Measurements from ENCODE around the gene GNAO1.

Gene GNAO1

GRCh38 chr16:56266641-56267607, 75.6 kb downstream of the GNAO1 start:
- DNase-seq (ENCODE audit: low spot score), result peak; percentile 38

GRCh38 chr16:56267888-56268287, 76.6 kb downstream of the GNAO1 start:
- DNase-seq (ENCODE audit: low spot score), result no peak

- DNase-seq (ENCODE audit: low spot score), result no peak
Observed at GRCh38 chr16:56268799-56269198, 77.5 kb downstream of the GNAO1 start.

- DNase-seq (ENCODE audit: low spot score), result no peak
Observed at GRCh38 chr16:56269281-56269680, 78.0 kb downstream of the GNAO1 start.

GRCh38 chr16:56269811-56270684, 78.8 kb downstream of the GNAO1 start:
- DNase-seq (ENCODE audit: low spot score), result no peak

GRCh38 chr16:56270828-56271227, 79.5 kb downstream of the GNAO1 start:
- DNase-seq (ENCODE audit: low spot score), result no peak

GRCh38 chr16:56272583-56272894, 81.2 kb downstream of the GNAO1 start:
- no peak for DNase-seq (ENCODE audit: low spot score)

- DNase-seq (ENCODE audit: low spot score), result no peak
Observed at GRCh38 chr16:56273615-56274014, 82.3 kb downstream of the GNAO1 start.

GRCh38 chr16:56274369-56274768, 83.1 kb downstream of the GNAO1 start:
- DNase-seq (ENCODE audit: low spot score), result no peak

- DNase-seq (ENCODE audit: low spot score), result no peak
Observed at GRCh38 chr16:56275076-56275475, 83.8 kb downstream of the GNAO1 start.

GRCh38 chr16:56275801-56276200, 84.5 kb downstream of the GNAO1 start:
- DNase-seq (ENCODE audit: low spot score), result no peak

- DNase-seq (ENCODE audit: low spot score), result no peak
Observed at GRCh38 chr16:56277075-56277474, 85.8 kb downstream of the GNAO1 start.

GRCh38 chr16:56278196-56278855, 87.0 kb downstream of the GNAO1 start:
- no peak for DNase-seq (ENCODE audit: low spot score)

GRCh38 chr16:56279132-56279531, 87.8 kb downstream of the GNAO1 start:
- DNase-seq (ENCODE audit: low spot score), result no peak

- no peak for DNase-seq (ENCODE audit: low spot score)
Observed at GRCh38 chr16:56279914-56280313, 88.6 kb downstream of the GNAO1 start.

- DNase-seq (ENCODE audit: low spot score), result no peak
Observed at GRCh38 chr16:56281249-56281805, 90.0 kb downstream of the GNAO1 start.

GRCh38 chr16:56282451-56282850, 91.2 kb downstream of the GNAO1 start:
- no peak for DNase-seq (ENCODE audit: low spot score)

GRCh38 chr16:56284521-56284920, 93.2 kb downstream of the GNAO1 start:
- DNase-seq (ENCODE audit: low spot score), result no peak

- DNase-seq (ENCODE audit: low spot score), result no peak
Observed at GRCh38 chr16:56286809-56287208, 95.5 kb downstream of the GNAO1 start.

GRCh38 chr16:56288019-56288418, 96.7 kb downstream of the GNAO1 start:
- DNase-seq (ENCODE audit: low spot score), result no peak

GRCh38 chr16:56289416-56289815, 98.1 kb downstream of the GNAO1 start:
- no peak for DNase-seq (ENCODE audit: low spot score)

- no peak for DNase-seq (ENCODE audit: low spot score)
Observed at GRCh38 chr16:56289862-56290261, 98.6 kb downstream of the GNAO1 start.

All from left forelimb (tissue), 1 donor.